Cardiac atrium fibroblast (primary cell): ENCODE measurements around the gene RAB3A. TPM values are rescaled to one million over a fixed set of nuclear protein-coding genes. Genes with fewer than 3 reads are reported as not detected.

ENCODE experiments used
- total RNA-seq: library from RNA; depleted of rRNA; stranded (reverse); fragments of >200 nt; gene quantifications from 2 replicates; pipeline ENCODE4 v1.2.3, GENCODE V29; 2015

The RAB3A gene, protein sequence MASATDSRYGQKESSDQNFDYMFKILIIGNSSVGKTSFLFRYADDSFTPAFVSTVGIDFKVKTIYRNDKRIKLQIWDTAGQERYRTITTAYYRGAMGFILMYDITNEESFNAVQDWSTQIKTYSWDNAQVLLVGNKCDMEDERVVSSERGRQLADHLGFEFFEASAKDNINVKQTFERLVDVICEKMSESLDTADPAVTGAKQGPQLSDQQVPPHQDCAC
- 1.5 and 6.7 TPM in 2 replicates for total RNA-seq

DNA sequence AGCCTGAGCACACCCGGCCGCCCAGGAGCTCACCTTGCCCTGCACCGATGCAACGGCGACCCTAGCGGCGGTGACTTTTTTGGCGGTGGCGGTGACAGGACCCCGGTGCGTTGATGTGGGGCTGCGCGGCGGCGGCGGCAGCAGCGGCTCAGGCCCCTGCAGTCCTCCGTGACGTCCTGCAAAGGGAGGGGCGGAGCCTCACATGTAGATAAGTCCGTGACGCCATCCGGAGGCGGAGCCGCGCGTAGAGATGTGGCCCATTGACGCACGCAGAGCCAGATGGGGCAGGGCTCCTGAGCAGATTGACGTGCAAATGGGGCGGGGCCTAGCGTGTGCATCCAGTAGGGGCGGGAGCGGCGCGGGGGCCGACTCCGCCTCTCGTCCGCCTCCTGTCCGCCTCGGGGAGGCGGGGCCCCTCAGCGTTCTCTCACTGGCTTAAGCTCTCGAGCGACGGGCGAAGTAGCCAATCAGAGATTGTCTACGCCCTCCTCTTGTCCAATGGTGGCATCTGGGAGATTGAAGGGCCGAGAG is at the start of gene RAB3A:
Gene RAB3A (minus strand): TSS at position 180 of the 531 bp plus-strand sequence. CDS start 1,302 bp downstream, outside the sequence.

DNA sequence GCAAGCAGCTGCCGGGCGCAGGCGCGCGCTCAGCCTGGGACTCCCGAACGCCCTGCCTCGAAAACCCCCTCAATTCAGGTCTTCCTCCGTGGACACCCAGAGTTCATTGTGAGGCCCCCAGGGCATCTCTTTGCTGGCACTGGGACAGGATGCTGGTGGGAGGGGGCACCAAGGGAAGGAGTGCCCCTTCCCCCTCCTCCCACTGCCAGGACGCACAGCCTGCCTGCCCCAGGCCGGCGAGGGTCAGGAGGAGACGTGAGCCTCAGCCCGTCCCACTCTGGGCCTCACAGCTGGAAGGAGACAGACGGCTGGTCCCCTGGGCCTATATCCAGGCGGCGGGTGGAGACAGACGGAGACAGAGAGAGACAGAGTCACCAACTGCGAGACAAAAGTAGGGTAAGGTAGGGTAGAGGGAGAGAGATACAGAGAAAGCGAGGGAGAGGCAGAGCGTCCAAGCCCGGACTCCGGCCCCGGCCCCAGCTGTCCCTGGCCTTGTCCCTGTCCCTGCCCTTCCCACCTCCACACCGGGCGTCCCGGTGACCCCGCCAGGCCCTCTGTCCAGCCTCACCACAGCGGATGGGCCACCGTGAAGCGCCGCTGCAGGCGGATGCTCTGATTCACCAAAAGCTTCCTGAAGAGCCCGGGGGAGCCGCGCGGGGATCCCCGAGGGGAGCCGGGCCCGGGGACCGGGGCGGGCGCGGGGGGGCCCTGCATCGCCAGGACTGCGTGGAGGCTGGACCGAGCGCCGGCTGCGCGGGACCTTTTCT is 22.0 kb upstream of the RAB3A start, which contains the start of gene PDE4C:
Gene PDE4C (minus strand): TSS at position 737 of the 767 bp plus-strand sequence. CDS start 23 bp downstream, at position 714.

DNA sequence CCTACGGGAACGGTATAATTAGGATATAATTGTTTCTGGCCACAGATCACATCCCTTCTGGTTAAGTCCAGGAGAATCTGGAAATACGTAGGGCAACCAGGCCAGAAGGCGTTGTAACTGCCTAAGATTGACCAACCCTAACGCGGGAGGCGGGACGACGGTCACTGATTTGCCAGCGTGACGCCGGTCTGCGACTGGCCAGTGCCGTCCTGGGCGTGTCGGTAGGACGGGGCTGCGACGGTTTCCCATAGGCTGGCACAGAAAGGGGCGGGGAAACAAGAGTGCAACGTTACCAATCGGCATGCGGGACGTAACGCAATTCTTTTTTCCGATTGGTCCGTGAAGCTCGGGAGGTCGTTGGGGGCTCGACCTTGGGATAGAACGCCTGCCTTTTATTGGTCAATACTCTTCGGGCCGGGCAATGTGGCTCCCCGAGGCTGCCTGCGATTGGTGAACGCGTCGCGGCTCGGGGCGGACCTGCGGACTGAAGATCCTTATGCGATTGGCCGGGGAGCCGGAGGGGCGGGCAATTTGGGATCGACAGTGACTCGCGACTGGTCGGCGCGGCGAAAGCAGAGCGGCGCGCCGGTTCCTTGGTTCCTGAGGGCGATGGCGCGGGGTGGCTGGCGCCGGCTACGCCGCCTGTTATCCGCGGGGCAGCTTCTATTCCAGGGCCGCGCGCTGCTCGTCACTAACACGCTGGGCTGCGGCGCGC is 11.0 kb downstream of the RAB3A start, which contains the start of gene MPV17L2:
Gene MPV17L2 (plus strand): TSS at position 546 of the 715 bp plus-strand sequence. CDS start 64 bp downstream, at position 610.

DNA sequence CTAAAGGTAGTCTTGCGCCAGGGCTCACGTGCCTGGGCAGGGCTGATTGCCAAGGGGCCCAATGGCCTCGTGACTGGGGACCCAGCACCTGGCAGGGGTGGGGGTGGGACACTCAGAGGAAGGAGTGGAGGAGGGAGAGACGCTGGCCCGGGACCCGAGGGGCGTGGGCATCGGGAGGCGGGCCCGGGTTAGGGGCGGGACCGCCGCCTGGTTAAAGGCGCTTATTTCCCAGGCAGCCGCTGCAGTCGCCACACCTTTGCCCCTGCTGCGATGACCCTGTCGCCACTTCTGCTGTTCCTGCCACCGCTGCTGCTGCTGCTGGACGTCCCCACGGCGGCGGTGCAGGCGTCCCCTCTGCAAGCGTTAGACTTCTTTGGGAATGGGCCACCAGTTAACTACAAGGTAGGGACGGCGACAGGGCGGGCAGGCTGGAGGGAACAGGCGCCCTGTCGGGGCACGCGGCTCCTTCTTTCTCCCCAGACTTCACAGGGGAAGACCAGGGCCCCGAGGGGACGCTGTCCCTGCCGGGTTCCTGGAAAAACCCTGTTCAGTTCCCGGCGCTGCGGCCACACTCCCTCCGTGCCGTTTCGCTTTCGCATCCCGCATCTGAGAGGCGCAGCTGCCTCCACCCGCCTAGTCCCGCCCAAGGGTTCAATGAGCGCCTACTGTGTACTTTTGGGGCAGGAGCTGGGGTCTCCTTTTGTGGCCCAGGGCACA is 30.1 kb downstream of the RAB3A start, which contains the start of gene IFI30:
Gene IFI30 (plus strand): TSS at position 242 of the 717 bp plus-strand sequence. CDS start 29 bp downstream, at position 271.

DNA sequence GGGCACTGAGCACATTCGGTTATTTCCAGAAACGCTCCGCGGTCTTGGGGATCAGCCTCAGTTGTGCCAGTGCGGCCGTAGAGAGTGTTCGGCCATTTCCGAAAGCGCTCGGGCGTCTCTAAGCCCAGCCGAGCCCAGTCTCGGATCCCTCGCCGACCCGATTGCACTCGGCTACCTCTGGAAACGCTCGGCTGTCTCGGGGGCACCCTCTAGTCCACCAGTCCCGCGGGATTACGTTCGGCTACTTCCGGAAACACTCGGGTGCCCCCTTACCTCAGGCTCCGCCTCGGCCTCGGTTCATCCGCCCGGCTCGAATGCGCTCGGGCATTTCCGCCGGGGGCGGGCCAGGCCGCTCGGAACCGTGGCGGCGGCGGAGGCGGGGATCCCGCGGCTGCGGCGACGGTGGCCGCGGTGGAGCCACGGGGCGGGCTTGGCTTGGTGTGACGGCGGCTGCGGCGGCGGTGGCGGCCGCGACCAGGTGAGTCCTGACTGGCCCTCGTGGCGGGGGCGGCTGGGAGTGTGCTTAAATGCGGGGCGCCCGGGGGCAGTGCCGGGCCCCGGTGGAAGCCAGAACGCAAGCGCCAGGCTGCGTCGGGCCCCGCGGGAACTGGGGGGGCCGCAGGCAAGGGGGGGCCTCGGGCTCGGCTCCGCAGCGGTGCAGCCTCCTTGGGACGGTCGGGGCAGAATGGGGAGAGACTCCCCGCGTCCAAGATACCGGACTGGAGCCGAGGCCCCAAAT is 50.9 kb downstream of the RAB3A start, which contains the start of gene PIK3R2:
Gene PIK3R2 (plus strand): TSS at position 347 of the 739 bp plus-strand sequence. CDS start 2,717 bp downstream, outside the sequence.

Other genes starting within 250 kb of the RAB3A start
- gene KCNN1, start 236.9 kb downstream of the RAB3A start, total RNA-seq, result 0.90 TPM in 1 of 2 replicates, not detected in the other
- gene ARRDC2, start 195.9 kb downstream of the RAB3A start, total RNA-seq, result 11.7 and 67.3 TPM in 2 replicates
- 0.16 TPM in 1 of 2 replicates, not detected in the other for gene IL12RB1, start 117.1 kb downstream of the RAB3A start, total RNA-seq
- 2.3 and 6.8 TPM in 2 replicates for gene MAST3, start 106.3 kb downstream of the RAB3A start, total RNA-seq
- 13.4 and 17.5 TPM in 2 replicates for gene PIK3R2, start 50.9 kb downstream of the RAB3A start, total RNA-seq
- 13.1 and 26.9 TPM in 2 replicates for gene IFI30, start 30.2 kb downstream of the RAB3A start, total RNA-seq
- gene MPV17L2, start 10.8 kb downstream of the RAB3A start, total RNA-seq, result 74.0 and 75.2 TPM in 2 replicates
- gene PDE4C, start 22.4 kb upstream of the RAB3A start, total RNA-seq, result 3.2 and 5.2 TPM in 2 replicates
- 0.81 and 2.0 TPM in 2 replicates for gene IQCN, start 70.4 kb upstream of the RAB3A start, total RNA-seq
- gene JUND, start 77.6 kb upstream of the RAB3A start, total RNA-seq, result 57.8 and 107 TPM in 2 replicates
- 162 and 199 TPM in 2 replicates for gene LSM4, start 119.0 kb upstream of the RAB3A start, total RNA-seq
- 3.4 and 7.8 TPM in 2 replicates for gene PGPEP1, start 136.6 kb upstream of the RAB3A start, total RNA-seq
- 18.2 and 19.8 TPM in 2 replicates for gene GDF15, start 182.1 kb upstream of the RAB3A start, total RNA-seq
- gene LRRC25, start 193.6 kb upstream of the RAB3A start, total RNA-seq, result not detected in 2 replicates
- gene SSBP4, start 215.4 kb upstream of the RAB3A start, total RNA-seq, result 99.8 and 114 TPM in 2 replicates
- 19.5 and 29.5 TPM in 2 replicates for gene ISYNA1, start 234.1 kb upstream of the RAB3A start, total RNA-seq